Measurements from ENCODE around the gene SULT1A2. TPM values are rescaled to one million over a fixed set of nuclear protein-coding genes. Genes with fewer than 3 reads are reported as not detected.
A peak's percentile ranks its signal among the peaks of the same experiment; 100 is the strongest.

The SULT1A2 gene
- total and polyA plus RNA-seq, 2 of the 13 experiments (the other 11 are each of a cell fraction or from before 2014, with no cell fraction given): 33.0 to 34.2 TPM

DNA sequence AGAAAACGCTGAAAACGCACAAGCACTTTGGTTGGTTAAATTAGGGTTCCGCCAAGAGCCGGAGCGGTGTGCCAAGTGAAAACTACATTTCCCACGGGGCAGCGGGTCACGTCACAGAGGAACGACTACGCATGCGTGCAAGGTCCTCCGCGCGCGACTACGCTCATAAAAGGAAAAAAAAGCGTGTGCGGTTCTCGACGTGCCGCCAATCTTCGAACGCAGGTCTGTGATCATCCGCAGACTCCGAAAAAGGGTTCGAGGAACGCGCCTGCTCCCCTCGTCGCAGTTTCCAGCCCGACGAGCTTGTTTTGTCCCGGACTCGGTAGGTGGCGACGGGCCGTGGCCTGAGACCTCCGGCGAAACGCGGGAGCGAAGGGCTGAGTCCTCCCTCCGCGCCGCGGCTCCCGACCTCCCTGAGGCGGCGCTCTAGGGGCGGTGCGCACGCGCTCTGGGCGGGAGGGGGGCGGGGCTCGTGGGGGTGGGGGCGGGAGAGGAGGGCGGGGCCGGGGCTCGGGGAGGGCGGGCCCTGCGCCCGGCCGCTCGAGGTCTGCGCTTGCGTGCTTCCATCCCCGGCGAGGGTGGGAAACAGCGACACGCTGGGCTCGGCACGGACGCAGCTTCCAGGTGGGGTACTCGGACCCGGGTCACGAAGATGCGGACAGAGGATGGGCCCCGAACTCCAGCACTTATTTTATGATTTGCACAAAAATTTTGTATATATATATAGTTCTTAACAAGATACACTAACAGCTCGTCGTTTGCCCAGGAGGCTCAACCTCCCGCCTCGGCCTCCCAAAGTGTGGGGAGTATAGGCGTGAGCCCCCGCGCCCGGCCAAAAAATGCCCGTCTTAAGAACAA is 42.8 kb downstream of the SULT1A2 start, which contains the start of gene SGF29 (continued):
- TF ChIP-seq, protein P1, sequence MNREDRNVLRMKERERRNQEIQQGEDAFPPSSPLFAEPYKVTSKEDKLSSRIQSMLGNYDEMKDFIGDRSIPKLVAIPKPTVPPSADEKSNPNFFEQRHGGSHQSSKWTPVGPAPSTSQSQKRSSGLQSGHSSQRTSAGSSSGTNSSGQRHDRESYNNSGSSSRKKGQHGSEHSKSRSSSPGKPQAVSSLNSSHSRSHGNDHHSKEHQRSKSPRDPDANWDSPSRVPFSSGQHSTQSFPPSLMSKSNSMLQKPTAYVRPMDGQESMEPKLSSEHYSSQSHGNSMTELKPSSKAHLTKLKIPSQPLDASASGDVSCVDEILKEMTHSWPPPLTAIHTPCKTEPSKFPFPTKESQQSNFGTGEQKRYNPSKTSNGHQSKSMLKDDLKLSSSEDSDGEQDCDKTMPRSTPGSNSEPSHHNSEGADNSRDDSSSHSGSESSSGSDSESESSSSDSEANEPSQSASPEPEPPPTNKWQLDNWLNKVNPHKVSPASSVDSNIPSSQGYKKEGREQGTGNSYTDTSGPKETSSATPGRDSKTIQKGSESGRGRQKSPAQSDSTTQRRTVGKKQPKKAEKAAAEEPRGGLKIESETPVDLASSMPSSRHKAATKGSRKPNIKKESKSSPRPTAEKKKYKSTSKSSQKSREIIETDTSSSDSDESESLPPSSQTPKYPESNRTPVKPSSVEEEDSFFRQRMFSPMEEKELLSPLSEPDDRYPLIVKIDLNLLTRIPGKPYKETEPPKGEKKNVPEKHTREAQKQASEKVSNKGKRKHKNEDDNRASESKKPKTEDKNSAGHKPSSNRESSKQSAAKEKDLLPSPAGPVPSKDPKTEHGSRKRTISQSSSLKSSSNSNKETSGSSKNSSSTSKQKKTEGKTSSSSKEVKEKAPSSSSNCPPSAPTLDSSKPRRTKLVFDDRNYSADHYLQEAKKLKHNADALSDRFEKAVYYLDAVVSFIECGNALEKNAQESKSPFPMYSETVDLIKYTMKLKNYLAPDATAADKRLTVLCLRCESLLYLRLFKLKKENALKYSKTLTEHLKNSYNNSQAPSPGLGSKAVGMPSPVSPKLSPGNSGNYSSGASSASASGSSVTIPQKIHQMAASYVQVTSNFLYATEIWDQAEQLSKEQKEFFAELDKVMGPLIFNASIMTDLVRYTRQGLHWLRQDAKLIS (CRISPR knock-in tag; IDR thresholded peaks at IDR 0.05): no peak
- no peak for TF ChIP-seq NBN (conservative IDR thresholded peaks at IDR 0.05)
- TF ChIP-seq, protein P2, sequence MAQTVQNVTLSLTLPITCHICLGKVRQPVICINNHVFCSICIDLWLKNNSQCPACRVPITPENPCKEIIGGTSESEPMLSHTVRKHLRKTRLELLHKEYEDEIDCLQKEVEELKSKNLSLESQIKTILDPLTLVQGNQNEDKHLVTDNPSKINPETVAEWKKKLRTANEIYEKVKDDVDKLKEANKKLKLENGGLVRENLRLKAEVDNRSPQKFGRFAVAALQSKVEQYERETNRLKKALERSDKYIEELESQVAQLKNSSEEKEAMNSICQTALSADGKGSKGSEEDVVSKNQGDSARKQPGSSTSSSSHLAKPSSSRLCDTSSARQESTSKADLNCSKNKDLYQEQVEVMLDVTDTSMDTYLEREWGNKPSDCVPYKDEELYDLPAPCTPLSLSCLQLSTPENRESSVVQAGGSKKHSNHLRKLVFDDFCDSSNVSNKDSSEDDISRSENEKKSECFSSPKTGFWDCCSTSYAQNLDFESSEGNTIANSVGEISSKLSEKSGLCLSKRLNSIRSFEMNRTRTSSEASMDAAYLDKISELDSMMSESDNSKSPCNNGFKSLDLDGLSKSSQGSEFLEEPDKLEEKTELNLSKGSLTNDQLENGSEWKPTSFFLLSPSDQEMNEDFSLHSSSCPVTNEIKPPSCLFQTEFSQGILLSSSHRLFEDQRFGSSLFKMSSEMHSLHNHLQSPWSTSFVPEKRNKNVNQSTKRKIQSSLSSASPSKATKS (CRISPR knock-in tag; IDR thresholded peaks at IDR 0.05): no peak
- no peak for TF ChIP-seq ZNF296 (CRISPR knock-in tag; conservative IDR thresholded peaks at IDR 0.05)
- TF ChIP-seq, protein P3, sequence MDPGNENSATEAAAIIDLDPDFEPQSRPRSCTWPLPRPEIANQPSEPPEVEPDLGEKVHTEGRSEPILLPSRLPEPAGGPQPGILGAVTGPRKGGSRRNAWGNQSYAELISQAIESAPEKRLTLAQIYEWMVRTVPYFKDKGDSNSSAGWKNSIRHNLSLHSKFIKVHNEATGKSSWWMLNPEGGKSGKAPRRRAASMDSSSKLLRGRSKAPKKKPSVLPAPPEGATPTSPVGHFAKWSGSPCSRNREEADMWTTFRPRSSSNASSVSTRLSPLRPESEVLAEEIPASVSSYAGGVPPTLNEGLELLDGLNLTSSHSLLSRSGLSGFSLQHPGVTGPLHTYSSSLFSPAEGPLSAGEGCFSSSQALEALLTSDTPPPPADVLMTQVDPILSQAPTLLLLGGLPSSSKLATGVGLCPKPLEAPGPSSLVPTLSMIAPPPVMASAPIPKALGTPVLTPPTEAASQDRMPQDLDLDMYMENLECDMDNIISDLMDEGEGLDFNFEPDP (CRISPR knock-in tag; conservative IDR thresholded peaks at IDR 0.05): no peak
- peak; percentile 90 for TF ChIP-seq ZNF12 (CRISPR knock-in tag; IDR thresholded peaks at IDR 0.05)
- TF ChIP-seq, protein P4, sequence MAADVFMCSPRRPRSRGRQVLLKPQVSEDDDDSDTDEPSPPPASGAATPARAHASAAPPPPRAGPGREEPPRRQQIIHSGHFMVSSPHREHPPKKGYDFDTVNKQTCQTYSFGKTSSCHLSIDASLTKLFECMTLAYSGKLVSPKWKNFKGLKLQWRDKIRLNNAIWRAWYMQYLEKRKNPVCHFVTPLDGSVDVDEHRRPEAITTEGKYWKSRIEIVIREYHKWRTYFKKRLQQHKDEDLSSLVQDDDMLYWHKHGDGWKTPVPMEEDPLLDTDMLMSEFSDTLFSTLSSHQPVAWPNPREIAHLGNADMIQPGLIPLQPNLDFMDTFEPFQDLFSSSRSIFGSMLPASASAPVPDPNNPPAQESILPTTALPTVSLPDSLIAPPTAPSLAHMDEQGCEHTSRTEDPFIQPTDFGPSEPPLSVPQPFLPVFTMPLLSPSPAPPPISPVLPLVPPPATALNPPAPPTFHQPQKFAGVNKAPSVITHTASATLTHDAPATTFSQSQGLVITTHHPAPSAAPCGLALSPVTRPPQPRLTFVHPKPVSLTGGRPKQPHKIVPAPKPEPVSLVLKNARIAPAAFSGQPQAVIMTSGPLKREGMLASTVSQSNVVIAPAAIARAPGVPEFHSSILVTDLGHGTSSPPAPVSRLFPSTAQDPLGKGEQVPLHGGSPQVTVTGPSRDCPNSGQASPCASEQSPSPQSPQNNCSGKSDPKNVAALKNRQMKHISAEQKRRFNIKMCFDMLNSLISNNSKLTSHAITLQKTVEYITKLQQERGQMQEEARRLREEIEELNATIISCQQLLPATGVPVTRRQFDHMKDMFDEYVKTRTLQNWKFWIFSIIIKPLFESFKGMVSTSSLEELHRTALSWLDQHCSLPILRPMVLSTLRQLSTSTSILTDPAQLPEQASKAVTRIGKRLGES (CRISPR knock-in tag; IDR thresholded peaks at IDR 0.05; ENCODE audit: borderline replicate concordance): peak; percentile 65; the same call in 1 of the 2 replicates
- peak; percentile 94; the same call in 1 of the 2 replicates for TF ChIP-seq SMAD9 (CRISPR knock-in tag; IDR thresholded peaks at IDR 0.05)
- TF ChIP-seq NCOA1 (CRISPR knock-in tag; IDR thresholded peaks at IDR 0.05): no peak
- TF ChIP-seq, protein P5, sequence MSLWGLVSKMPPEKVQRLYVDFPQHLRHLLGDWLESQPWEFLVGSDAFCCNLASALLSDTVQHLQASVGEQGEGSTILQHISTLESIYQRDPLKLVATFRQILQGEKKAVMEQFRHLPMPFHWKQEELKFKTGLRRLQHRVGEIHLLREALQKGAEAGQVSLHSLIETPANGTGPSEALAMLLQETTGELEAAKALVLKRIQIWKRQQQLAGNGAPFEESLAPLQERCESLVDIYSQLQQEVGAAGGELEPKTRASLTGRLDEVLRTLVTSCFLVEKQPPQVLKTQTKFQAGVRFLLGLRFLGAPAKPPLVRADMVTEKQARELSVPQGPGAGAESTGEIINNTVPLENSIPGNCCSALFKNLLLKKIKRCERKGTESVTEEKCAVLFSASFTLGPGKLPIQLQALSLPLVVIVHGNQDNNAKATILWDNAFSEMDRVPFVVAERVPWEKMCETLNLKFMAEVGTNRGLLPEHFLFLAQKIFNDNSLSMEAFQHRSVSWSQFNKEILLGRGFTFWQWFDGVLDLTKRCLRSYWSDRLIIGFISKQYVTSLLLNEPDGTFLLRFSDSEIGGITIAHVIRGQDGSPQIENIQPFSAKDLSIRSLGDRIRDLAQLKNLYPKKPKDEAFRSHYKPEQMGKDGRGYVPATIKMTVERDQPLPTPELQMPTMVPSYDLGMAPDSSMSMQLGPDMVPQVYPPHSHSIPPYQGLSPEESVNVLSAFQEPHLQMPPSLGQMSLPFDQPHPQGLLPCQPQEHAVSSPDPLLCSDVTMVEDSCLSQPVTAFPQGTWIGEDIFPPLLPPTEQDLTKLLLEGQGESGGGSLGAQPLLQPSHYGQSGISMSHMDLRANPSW (CRISPR knock-in tag; IDR thresholded peaks at IDR 0.05; ENCODE audit: borderline replicate concordance): peak; percentile 73; the same call in 1 of the 2 replicates
- TF ChIP-seq, protein P6, sequence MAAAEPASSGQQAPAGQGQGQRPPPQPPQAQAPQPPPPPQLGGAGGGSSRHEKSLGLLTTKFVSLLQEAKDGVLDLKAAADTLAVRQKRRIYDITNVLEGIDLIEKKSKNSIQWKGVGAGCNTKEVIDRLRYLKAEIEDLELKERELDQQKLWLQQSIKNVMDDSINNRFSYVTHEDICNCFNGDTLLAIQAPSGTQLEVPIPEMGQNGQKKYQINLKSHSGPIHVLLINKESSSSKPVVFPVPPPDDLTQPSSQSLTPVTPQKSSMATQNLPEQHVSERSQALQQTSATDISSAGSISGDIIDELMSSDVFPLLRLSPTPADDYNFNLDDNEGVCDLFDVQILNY (CRISPR knock-in tag; conservative IDR thresholded peaks at IDR 0.05): peak; percentile 67; the same call in 1 of the 2 replicates
- TF ChIP-seq ZNF501 (CRISPR knock-in tag; IDR thresholded peaks at IDR 0.05): peak; percentile 95
- no peak for TF ChIP-seq ZKSCAN1 (IDR thresholded peaks at IDR 0.05; ENCODE audit: low read length)
